GM12892 (cell line): Measurements from ENCODE around the gene AQP5.

Experiments used
- POLR2A ChIP-seq: IDR thresholded peaks from 2 replicates; pipeline ENCODE4 v1.6.1; 2011; ENCODE audit warnings: low read depth, low read length, control low read depth
- POLR2AphosphoS5 ChIP-seq: IDR thresholded peaks from 2 replicates; pipeline ENCODE4 v1.6.1; 2011; ENCODE audit warnings: low read depth, low read length, control low read depth
- TAF1 ChIP-seq: IDR thresholded peaks from 2 replicates; pipeline ENCODE4 v1.6.1; 2011; ENCODE audit warnings: low read depth, mild to moderate bottlenecking, control low read depth, low read length, borderline replicate concordance

DNA sequence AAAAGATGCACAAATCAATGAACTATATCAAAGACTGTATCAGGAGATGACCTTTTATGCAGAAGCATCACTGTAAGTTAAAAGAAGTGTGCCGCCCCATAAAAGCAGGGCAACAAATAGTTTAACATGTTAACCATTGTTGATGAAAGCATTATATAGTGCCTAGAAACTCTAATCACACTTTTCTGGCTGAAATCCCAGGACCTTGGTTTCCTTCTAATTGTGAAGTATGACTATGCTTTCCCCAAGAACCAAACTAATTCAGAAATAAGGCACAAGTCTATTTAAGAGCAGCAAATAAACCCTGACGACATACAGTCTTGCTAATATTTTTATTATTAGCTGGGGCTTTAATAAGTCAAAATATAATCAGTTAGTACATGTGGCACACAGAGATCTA, 41.9 kb downstream of the AQP5 start:
- TF ChIP-seq POLR2A = no peak
- TF ChIP-seq POLR2AphosphoS5 = no peak
- TF ChIP-seq TAF1 = no peak
